GM21447 (cell line): Measurements from ENCODE around the gene C2CD5.
"Not testable (repeated sequence)": the region's sequence is repeated elsewhere in the genome, so short reads cannot be mapped to it uniquely, and the experiment has no call there.

ENCODE experiments used
- ATAC-seq: cut with Tn5 transposase; IDR thresholded peaks from one replicate; pipeline ENCODE4 v1.9.1; 2021; ENCODE audit not compliant: unreplicated experiment

Gene C2CD5, protein sequence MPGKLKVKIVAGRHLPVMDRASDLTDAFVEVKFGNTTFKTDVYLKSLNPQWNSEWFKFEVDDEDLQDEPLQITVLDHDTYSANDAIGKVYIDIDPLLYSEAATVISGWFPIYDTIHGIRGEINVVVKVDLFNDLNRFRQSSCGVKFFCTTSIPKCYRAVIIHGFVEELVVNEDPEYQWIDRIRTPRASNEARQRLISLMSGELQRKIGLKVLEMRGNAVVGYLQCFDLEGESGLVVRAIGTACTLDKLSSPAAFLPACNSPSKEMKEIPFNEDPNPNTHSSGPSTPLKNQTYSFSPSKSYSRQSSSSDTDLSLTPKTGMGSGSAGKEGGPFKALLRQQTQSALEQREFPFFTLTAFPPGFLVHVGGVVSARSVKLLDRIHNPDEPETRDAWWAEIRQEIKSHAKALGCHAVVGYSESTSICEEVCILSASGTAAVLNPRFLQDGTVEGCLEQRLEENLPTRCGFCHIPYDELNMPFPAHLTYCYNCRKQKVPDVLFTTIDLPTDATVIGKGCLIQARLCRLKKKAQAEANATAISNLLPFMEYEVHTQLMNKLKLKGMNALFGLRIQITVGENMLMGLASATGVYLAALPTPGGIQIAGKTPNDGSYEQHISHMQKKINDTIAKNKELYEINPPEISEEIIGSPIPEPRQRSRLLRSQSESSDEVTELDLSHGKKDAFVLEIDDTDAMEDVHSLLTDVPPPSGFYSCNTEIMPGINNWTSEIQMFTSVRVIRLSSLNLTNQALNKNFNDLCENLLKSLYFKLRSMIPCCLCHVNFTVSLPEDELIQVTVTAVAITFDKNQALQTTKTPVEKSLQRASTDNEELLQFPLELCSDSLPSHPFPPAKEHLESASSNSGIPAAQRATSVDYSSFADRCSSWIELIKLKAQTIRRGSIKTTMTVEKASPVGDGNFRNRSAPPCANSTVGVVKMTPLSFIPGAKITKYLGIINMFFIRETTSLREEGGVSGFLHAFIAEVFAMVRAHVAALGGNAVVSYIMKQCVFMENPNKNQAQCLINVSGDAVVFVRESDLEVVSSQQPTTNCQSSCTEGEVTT

GRCh38 chr12:22544038-22544979, at the start of gene C2CD5:
Gene C2CD5 (minus strand): TSS chr12:22544542. CDS start chr12:22544150, 392 bp downstream.
- peak; percentile 74 for ATAC-seq

DNA sequence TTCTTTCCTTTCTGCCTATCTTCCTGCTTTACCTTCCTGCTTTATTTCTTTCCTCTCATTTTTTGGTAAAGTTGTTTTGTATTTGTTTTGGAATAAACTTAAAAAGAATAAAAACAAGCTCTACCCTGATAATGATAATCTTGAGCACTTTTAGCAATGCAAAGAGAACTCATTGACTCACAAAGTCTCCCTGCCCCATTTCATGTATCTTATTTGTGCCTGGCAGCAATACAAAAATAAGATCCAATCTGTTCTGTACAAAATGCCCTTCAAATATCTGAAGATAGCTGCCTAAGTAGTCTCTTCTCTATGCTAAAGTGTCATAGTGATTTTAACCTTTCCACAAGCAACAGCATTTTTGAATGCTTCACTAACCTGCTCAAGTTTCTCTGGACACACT, 49.5 kb upstream of the C2CD5 start:
- ATAC-seq, result no peak

GRCh38 chr12:22588817-22589216, 44.5 kb upstream of the C2CD5 start:
- no peak for ATAC-seq

DNA sequence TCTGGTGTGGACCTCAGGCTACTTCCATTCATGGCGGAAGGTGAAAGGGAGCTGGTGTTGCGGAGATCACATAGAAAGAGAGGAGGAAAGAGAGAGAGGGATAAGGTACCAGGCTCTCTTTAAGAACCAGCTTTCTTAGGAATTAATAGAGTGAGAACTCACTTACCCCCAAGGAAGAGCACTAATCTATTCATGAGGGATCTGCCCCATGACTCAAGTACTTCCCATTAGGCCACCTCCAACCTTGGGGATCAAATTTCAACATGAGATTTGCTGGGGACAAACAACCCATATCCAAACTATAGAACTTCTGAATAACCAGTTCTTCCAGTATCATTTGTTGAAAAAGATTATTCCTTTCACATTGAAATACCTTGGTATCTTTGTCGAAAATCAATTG, 34.0 kb upstream of the C2CD5 start:
- ATAC-seq, result no peak

GRCh38 chr12:22577667-22578066, 33.3 kb upstream of the C2CD5 start:
- no peak for ATAC-seq

GRCh38 chr12:22576473-22576872, 32.1 kb upstream of the C2CD5 start:
- no peak for ATAC-seq

DNA sequence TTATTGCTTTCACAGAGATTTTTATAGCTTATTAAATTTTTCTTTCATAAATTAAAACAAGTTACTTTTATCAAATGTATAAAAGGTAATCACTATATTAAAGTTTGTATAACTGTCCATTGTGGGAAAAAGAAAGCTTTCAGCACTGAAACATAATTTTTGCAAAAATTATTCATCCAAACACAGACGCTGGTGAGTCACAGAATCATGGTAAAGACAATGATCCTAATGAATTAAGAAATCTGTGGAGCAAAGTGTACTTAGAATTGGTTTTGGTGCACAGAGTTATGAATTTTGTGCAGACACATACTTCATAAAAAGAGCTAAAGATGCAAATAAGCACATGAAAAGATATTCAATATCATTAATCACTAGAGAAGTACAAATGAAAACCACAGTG, 31.7 kb upstream of the C2CD5 start:
- no peak for ATAC-seq

GRCh38 chr12:22574921-22575320, 30.6 kb upstream of the C2CD5 start:
- no peak for ATAC-seq

DNA sequence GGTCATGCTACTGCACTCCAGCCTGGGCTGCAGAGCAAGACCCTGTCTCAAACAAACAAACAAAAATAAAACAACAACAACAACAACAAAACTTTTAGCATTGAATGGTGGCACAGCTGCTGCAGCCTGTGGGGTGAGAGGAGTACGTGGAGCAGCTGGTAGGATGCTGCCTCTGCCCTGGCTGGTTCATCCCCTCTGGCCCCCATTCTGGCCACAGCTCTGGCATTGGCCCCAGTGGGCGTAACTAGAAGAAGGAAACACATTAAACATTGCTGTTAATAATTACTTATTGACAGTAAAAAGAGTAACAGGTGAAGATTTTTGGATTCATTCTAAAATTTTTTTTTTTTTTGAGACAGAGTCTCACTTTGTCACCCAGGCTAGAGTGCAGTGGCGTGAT, 28.8 kb upstream of the C2CD5 start:
- no peak for ATAC-seq

GRCh38 chr12:22569253-22569652, 24.9 kb upstream of the C2CD5 start:
- ATAC-seq, result no peak

DNA sequence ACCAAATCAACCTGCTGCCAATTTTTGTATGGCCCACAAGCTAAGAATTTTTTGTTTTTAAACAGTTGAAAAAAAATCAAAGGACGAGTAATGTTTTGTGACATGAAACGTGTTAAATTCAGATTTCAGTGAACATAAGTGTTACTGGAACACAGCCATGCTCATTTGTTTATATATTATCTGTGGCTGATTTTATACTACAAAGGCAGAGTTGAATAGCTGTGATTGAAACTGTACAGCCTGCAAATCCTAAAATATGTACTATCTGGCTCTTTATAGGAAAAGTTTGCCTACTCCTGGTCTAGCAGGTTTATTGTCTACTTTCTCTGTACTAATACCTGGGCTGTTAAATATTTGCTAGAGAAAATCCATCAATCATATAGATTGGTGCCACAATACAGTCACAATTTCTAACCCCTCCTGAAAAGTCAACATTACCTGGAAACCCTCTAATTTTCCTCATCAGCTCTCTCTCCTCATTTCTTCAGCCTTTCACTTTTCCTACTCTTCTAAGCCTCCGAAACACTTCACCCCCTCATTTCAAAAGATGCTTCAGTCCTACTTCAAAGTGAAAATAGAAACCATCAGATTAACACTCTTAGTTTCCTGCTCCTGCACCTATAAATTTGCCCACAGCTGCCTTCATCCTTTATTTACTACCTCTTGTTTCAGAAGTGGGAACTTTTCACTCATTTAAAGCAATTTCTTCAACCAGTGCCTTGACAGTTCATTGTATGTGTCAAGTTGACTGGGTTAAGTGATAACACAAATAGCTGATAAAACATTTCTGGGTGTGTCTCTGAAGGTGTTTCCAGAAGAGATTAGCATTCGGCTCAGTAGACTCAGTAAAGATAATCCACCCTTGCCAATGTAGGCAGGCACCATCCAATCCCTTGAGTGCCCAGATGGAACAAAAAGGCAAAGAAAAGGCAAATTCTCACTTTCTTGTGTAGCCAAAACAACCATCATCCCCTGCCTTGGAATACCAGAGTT, 18.0 kb upstream of the C2CD5 start:
- no peak for ATAC-seq

DNA sequence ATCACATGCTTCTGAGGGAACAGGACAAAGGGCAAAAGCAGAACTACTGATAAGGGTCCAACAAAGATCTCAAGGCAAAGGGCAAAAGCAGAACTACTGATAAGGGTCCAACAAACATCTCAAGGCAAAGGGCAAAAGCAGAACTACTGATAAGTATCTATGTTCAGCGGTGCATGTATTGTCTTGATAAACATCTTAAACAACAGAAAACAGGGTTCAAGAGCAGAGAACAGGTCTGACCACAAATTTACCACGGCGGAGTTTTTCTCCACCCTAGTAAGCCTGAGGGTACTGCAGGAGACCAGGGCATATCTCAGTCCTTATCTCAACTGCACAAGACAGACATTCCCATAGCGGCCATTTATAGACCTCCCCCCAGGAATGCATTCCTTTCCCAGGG, 10.4 kb upstream of the C2CD5 start:
- not testable (repeated sequence) for ATAC-seq

- ATAC-seq, result no peak
Observed at GRCh38 chr12:22551624-22552023, 7.3 kb upstream of the C2CD5 start.

GRCh38 chr12:22545255-22545654, 913 bp upstream of the C2CD5 start:
- ATAC-seq, result no peak

DNA sequence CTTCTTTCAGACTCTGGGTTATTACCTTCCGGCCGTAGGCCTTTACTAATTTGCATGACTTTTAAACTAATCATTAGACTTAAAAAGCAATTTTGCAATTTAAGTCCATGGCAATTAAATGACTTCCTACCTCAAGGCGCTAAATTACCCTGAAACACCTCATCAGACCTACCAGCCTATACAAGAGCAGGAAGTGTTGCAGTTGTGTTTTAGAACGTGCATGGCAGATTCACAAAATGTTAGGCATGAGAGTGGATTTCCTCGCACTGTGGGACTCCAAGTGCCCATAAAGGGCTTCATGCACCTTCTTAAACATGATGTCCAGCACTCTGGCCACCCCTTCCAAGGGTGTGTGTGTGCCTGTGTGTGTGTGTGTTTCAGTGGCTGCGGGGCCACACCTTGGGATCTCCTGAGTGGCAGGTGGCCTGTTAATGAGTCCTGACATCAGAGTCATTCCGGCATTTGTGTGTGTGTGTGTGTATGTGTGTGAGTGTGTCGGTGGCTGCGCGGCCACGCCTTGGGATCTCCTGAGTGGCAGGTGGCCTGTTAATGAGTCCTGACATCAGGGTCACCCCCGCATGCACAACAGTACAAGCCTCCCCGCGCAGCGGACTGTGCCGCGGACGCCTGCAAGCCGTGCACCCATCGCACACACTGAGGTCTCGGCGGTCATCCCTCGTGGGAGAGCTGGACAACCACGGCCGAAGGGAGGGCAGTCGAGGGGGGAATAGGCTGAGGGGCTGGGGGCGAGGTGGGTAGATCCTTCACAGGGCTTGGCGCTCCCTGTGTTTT, 900 bp downstream of the C2CD5 start:
- peak; percentile 48 for ATAC-seq

DNA sequence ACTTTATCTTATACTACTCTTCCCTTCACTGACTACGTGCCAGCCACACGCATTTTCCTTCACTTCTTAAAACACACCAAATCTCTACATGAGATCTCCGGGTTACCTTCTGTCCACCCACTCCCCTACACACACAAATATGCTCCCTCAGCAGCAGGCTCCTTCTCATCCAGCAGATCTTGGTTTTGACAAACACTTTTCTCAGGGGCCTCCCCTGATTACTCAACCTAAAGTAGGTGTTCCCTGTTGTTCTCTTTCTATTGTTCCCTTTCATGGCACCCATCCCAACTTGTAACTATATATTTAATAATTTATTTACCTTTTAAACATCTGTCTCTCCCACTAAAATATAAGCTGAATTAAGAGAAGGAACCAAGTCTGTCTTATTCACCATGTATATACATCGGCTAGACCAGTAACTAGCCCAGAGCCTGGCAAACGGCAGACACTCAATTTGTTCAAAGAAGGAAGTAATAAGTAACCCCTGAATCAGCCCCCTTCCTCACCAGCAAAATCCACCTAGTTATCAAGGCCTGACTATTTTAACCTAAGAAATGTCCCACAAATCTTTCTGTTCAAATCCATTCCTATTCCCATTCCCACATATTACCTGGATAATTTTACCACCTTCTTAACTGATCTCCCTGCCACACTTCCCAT, 2.7 kb downstream of the C2CD5 start:
- no peak for ATAC-seq

DNA sequence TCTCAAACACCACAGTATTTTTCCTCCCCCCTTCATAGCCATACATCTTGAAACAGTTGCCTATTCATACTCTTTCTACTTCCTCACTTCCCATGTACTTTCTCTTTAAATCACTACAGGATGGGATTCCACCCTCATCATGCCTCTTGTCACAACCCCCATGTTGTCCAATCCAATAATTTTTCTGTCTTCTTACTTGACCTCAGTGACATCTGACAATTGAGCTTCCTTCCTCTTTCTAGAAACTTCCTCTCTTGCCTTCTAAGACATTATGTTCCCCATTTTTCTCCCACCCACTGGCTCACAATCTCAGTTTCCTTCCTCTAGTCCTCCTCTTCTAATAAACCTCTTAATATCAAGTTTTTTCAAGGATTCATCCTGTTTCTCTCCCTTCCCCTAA, 5.3 kb downstream of the C2CD5 start:
- ATAC-seq, result no peak

DNA sequence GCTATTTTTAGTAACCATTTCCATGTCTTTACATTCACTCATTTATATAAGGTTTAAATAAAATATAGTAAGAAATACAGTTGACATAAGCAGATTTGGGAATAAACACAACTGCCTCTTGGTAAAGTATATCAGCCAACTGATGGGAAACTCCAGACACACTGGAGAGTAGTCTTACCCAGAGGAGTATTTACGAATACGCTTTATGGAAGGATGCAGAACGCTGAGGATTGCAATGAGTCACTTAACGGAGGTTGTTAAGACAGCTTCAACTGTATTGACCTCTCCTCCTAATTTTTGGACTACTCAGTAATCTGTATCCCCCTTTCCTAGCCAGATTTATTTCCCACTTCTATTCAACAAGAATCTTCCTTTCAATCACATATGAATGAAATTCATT, 6.0 kb downstream of the C2CD5 start:
- ATAC-seq, result no peak
